Prostate gland (tissue), 2 donors: ENCODE results near the gene NLRP2B.

Experiments used
- POLR2A ChIP-seq: fragments of 450-650 bp; IDR thresholded peaks from one replicate; pipeline ENCODE4 v1.6.1; 2016; ENCODE audit warnings: antibody characterized with exemption, mild to moderate bottlenecking
- TF ChIP-seq, protein P1 (sequence below), 4 experiments: fragments of 200-600 bp in 2 of 4; fragments of 450-650 bp in 2 of 4; sonication (generic) in 2 of 4; IDR thresholded peaks; 1 replicate in 3 of 4; 2 replicates in 1 of 4; pipeline ENCODE4 v1.5.1; 2016 to 2019; ENCODE audit warnings: antibody characterized with exemption in 4 of 4, mild to moderate bottlenecking in 2 of 4, moderate library complexity in 2 of 4

DNA sequence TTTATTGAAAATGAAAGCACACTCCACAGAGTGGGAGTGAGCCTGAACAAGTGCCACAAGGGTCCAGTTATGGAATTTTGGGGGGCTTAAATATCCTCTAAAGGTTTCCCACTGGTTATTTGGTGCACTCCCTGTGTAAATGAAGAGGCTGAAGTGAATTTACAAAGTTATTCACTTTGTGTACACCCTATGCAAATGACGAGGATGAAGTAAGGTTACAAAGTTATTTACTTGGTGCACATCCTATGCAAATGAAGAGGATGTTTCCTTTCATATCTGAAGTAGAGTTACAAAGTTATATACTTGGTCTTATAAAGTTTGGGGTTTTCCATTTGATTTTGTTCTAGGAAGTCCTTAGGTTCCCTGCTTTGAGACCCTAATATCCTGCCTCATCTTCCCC lies 13.1 kb downstream of the NLRP2B start:
- no peak for TF ChIP-seq POLR2A
- TF ChIP-seq, protein P1, sequence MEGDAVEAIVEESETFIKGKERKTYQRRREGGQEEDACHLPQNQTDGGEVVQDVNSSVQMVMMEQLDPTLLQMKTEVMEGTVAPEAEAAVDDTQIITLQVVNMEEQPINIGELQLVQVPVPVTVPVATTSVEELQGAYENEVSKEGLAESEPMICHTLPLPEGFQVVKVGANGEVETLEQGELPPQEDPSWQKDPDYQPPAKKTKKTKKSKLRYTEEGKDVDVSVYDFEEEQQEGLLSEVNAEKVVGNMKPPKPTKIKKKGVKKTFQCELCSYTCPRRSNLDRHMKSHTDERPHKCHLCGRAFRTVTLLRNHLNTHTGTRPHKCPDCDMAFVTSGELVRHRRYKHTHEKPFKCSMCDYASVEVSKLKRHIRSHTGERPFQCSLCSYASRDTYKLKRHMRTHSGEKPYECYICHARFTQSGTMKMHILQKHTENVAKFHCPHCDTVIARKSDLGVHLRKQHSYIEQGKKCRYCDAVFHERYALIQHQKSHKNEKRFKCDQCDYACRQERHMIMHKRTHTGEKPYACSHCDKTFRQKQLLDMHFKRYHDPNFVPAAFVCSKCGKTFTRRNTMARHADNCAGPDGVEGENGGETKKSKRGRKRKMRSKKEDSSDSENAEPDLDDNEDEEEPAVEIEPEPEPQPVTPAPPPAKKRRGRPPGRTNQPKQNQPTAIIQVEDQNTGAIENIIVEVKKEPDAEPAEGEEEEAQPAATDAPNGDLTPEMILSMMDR (IDR thresholded peaks at IDR 0.05): no peak
